Activated CD4-positive, CD25-positive, alpha-beta regulatory T cell treated with anti-CD3 and anti-CD28 coated beads, Interleukin-2, amount 50 U/mL, for 72 hours (primary cell): Measurements from ENCODE around the gene CREB3L2.
"Not testable (repeated sequence)": the region's sequence is repeated elsewhere in the genome, so short reads cannot be mapped to it uniquely, and the experiment has no call there.

Experiments used
- DNase-seq: peaks from one replicate; pipeline ENCODE4 v3.0.0; 2021

CREB3L2 gene

DNA sequence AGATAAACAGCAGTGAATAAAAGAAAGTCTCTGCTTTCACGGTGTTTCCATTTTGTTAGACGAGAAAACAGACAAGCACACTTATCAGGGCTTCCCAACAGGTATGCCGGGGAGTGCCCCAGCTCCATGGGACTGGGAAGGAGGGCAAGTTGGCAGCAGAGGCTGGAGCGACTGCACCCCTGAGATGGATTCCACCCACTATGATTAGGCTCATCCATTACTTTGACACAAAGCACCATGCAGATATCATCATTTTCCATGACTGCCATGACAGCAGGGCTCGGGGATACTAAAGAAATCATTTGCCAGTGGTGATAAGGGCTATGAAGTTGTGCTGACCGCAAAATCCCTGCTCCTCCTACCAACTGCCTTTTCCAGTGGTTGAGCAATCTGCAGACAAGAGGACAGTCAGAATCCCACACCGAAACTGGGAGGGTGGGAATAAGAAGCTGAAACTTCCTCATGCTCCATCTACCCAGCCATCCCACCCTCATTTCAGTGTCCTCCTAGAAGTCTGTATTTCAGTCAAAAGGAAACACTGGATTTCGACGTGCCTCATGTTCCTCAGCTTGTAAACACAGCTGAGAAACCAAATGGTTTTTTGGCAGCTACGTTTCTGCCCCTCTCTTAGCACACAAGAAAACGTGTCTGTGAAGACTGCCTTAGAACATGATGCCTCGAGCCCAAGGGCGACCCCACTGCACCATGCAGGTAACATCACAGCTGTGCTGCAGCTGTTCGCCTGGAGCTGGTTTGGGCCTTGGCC lies 15.5 kb downstream of the CREB3L2 start:
- no peak for DNase-seq

DNA sequence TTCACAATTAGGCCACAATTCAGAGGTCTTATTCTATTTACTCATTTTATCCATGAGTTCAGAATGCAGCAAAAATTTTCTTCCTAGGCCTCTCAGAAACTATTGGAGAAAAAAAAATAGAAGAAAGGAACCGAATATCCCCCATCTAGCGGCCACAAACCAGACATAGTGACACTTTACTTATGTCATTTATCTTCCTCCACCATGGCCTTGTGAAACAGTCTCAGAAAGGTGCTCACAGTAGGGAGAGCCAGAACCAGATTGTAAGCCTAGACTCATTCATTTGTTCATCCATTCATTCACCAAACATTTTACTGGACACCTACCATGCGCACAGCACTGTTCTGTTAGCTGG lies 16.0 kb downstream of the CREB3L2 start:
- no peak for DNase-seq

DNA sequence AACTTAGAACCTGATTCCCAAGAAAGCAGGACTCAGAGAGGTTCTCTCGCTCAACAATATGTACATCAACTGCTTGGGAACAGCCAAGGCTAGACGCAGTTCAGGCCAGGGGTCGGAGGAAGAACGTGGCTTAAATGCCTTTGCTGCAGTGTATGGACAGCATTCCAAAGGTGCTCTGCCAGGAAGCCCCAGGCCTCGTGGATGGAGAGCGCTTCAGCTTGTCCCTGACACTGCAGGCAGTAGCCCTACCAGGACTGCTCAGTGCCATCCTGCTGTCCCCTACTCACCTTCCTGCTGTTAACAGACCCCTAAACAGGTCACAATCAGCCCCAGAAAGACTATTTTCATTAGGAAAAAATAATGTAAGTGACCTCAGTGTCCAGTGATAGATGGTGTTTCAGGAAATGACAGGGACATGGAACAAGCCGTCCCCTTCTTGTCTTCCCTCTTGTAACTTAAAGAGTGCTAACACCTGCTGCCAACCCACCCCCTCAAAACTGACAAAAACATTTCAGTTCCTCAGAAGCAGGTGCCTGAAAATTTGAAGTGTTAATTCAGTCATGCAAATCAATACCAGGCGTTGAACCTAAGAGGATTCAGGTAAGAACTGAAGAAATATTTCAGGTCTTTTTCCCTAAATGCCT lies 16.5 kb downstream of the CREB3L2 start:
- DNase-seq, result no peak

DNA sequence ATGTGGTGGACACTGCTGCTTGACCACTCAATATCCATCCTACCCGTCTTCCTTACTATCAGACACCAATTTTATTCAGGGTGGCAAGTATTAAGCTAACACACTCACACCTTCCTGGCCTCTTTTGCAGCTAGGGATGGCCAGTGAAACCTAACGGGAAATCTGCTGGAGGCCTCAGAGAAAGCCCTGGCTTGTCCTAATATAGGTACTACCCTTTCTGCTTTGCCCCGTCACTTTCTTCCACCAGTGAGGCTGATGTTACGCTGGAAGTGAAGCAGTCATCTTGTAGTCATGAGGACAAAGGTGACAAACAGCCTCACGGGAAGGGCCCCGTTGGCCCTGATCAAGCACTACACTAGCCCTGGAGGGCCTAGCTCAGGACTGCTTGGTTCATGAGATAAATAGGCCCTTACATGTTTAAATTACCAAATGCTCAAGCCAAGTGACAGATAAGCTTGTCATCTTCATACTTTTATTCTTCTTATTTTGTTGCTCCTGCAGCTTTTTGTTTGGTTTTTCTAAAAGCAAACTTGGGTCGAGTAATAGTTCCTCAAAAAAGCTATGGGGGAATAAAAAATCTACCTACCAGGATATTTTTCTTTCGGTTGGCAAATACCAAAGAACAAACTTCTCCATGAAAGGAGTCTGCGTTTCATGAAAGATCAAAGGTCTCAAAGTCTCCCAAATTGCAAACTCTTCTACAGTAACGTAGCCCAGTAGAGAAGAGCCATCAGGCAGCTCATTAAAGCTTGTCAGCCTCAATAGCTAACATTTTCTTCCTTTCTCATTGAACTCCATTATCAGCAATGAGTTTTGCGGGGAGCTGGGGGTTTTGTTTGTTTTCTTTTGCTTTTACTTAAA lies 17.5 kb downstream of the CREB3L2 start:
- no peak for DNase-seq

DNA sequence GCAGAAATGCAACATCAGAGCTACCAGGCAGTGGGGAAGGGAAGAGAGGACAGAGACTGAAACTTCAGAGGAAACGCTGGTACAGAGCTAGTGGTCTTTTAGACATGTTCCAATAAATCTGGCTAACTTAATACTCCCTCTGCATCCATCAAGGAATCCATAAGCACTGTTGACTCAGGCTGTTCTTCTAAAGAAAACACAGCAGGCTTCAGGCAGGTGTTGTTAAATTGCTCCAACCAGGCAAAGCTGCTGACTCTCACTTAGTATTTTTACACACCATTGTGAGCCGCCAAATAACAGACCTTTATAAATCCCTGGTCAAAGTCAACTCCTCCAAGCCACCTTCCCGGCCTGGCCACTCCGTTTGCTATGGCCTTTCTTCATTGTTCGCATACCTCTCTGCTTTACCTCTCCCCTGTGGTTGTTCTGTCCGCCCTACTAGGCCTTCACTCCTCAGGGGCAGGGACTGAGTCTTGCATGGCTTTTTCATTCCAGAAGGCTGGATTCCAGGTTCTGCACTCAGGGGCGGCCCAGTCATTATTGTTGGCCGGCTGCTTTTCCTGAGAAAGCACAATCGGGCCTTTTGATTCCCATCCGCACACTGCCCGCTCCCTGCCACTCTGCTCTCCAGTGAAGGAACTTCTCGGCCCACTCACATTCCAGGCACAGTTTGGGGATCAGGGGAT lies 18.4 kb downstream of the CREB3L2 start:
- no peak for DNase-seq

DNA sequence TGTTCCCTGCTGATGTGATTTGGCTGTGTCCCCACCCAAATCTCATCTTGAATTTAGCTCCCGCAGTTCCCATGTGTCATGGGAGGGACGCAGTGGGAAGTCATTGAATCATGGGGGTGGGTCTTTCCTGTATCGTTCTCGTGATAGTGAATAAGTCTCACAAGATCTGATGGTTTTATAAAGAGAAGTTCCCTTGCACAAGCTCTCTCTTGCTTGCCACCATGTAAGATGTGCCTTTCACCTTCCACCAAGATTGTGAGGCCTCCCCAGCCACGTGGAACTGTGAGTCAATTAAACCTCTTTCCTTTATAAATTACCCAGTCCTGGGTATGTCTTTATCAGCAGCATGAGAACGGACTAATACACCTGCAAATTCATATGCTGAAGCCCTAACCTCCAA lies 19.5 kb downstream of the CREB3L2 start:
- not testable (repeated sequence) for DNase-seq

DNA sequence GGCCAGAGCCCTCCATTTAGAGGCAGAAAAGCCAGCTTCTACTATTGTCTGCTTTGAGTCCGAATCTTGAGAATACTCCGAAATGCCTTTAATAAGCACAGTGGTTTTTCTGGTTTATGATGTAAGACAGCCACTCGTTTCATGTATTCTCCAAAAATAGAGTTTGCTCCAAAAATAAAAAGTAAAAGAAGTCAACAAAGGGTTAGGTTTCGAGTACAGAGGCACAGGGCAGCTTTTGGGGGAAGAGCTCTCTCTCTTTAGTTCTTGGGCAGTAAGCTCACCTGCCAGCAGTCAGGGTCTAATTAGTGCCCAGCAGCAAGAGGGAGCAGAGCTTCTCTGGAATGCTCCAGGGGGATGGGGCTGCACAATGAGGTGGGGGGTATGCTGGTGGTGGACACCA lies 20.2 kb downstream of the CREB3L2 start:
- no peak for DNase-seq

DNA sequence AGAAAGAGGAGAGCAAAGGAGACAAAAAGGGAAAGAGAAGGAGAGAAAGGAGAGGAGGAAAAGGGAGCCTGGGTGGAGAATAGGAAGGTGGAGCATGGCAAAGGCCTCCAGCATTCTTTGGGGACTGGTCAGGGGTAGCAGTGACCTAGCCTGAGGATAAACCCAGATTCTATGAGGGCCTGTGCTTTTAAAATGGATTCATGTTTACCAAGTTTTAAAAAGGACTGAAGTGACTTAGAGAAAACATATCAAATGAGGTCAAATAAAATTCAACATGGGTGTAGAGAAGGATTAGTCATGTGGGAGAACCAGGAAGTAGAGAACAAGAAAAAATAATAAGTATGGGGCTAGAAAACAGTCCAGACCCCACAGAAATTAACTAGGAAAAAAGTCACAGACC lies 20.7 kb downstream of the CREB3L2 start:
- no peak for DNase-seq

DNA sequence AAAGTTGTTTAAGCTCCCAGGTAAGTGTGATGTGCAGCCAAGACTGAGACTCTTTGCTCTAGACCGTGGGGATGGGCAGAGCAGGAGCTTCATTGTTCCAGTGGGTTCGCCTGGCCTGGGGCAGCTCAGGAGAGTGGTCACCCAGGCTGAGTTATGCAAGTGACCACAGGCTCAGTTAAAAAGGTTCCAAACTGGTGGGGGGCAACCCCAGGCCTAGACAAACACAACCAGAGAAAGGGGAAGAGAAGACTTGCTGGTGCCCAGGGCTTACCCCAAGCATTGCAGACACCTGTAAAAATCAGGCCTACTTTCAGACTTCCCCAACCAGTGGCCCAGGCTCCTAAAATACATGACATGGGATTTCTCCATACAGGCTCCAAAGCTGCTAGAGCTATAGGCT lies 21.6 kb downstream of the CREB3L2 start:
- DNase-seq, result no peak

DNA sequence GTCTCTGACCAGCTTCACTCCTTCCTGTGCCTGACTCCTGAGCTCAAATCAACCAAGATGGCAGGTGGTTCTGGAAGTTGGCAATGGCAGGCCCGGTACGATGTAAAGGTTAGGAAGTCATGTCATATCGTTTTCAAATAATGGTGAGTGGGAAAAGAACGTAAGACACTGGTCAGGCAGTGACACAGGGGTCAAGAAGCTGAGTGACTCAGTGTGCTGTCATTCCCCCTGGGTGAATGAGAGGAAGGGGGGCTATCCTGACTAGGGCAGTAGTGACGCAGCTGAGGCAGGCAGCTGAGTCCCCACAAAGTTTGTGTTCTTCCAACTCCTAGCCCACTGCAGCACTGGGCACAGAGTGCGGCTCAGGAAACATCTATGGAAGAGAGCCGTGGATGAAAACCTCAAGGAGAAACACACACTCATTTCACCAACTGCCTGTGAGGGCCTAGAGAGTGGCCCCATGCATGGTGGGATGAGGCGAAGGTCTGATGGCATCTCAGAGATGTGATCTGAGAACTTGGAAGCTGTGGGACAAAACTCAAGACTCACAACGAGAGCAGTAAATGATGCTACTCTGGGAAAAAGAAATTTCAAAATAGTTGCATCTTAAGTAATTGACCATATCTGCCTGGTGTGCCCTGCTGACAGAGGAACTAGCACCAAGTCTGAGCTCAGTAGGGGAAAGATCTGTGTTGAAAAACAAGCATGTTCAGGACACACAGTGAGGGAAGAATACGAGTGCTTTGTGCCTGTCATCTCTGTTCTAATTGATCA lies 23.2 kb downstream of the CREB3L2 start:
- no peak for DNase-seq

DNA sequence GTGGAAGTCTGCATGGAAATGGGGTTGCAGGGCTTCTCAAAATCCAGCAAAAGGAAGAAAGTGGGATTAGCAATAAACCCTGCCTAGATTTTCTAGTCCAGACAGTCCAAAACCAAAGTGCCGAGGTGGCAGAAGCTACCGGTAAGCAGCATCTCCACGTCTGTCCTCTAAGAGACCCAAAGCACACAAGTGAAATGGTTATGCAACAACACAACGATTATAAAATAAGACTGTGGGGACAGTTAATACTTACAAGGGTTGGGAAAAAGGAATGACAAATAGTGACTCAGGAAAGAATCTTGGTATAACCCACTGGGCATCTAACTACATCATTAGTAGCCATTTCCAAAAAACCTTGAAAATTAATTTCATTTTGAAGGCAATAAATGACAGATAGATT lies 24.7 kb downstream of the CREB3L2 start:
- DNase-seq, result no peak

DNA sequence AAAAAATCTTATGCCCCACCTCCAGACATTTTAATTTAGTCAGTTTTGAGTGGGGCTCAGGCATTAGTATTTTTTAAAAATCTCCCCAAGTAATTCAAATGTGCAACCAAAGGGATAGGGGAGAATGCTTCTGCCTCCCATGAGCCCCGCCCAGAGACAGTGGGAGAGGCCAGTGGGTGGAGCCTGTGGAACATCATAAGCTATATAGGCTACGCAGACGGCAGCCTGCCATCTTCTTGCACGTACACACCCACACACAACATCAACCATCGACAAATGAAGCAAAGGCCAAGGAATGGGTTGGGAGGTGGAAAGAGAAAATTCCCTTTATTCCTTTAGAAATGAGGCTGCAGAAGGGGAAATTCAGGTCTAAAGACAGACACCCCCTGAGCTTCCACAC lies 25.2 kb downstream of the CREB3L2 start:
- no peak for DNase-seq

DNA sequence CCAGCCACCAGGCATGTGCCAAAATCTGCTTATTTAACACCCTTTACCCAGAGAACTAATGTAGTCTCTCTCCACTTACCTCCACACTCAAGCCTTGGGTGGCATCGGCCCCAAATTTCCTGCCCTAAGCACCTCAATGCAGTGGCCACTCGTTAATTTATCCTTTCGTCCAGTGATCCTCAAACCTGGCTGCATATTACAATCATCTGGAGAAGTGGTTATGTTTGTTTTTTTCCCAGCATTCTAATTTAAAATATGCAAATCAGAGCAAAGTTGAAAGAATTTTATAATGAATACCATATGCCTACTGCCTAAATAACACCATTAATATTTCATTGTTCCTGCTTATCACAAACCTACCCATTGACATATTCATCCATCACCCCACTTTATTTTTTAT lies 25.7 kb downstream of the CREB3L2 start:
- DNase-seq, result no peak

DNA sequence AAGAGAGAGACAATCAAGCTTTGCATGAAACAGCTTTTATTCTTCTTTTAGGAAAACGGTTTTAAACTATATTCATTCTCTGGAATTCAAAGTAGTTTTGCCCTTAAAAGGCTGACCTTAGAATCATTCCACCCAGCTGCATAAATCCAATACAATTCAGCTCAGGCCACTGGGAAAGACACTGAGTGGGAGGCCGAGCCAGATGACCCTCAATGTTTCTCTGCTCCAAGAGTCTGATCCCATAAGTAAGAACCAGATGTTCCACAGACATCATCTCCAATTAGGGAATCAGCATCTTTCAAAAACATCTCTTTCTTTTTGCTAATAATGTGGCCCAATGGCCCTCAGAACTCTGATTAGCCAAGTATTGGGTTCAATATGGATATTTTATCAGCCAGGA lies 26.1 kb downstream of the CREB3L2 start:
- no peak for DNase-seq

DNA sequence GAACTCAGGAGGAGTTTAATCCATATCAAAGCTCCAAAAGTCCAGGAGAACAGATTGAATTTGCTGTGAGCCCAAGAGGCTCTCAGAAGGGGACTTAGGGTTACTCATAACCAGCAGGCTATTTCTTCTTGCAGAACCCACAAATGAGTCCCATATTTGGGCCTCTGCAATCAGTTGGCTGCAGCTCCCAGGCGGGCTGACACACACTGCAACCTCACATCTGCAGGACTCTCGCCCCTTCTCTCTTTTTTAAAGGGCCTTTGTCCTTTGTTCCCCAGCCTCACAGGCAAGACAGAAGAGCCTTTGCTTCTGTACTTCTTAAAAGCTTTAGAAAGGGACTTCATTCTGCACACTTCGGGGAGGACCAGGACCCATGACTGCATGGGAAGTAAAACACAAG lies 26.7 kb downstream of the CREB3L2 start:
- no peak for DNase-seq

DNA sequence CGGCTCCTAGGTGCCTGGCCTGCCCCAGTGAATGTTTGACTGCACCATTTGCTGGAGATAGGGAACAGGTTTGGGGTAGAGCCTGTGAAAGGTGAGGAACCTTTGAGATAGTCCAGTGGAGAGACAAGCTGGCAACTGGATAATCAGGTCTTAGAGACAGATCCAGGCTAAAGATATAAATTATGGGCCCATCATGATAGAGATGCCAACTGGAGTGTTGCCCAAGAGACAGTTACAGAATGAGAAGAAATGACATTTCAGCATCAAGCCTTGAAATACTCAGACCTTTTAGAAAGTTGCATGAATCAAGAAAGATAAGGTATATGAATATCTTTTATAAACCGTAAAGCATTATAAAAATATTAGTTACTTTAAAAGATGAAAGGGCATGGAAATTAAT lies 27.1 kb downstream of the CREB3L2 start:
- no peak for DNase-seq

DNA sequence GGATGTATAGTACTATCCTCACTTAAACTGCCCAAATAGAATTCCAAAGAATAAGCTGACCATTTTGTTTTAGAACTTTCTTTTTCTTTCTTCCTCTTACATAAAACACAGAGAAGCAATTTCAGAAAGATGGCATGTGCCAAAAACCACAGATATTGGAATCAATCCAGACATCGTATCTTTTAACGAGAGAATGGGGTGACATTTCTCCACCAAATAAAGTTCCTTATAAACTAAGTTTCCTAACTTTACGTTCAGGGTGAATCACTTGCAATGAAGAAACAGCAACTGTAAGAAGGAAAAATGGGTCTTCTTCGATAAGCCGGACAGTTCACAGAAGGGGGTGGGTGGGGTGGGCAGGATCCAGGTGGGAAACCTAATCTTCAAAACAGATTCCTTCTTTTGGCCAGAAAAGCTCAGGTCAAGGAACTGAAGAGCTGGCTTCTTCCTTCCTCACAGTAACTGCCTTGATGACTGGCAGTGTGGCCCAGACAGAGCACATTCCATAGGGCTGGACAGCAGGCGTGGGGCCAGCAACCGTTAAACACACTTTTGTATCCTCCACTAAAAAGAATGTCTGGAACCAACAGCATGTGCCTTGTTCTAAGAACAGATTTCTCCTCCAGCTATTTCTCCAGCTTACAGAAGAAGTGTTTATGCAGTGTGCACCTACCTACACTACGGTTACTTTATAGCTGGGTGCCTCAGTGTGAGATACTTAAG lies 31.5 kb downstream of the CREB3L2 start:
- no peak for DNase-seq

DNA sequence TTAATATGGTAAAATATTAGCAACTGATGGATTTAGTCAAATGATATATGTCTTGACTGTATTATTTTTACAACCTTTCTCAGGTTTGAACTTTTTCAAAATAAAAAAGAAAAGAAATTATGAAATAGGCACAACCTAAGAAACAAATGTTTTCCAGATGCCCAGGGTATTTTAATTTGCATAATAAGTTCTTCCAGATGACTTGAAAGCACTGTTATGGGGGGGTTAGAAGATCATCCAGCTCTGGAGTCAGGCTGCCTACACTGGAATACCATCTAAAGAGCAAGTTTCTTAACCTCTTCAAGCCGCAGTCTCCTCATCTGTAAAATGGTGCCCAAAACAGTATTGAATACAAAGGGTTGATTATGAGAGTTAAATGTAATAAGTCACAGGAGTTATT lies 32.1 kb downstream of the CREB3L2 start:
- DNase-seq, result no peak

DNA sequence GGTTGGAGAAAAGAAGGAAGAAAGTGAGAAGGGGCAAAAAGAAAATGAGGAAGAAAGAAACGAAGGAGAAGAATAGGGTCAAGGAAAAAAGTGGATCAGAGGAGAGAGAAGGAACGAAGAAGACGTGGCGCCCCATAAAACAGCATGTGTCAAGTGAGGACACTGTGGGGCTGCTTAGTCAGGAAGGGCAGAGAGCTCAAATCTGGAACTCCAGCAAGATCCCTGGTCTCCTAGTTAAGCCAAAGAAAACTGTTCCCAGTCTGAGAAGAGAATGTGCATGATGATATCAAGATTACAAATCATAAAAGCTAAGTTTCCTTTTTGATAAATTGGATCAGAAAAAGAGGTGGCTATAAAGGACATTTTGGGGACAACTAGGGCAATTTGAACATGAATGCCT lies 33.0 kb downstream of the CREB3L2 start:
- no peak for DNase-seq

DNA sequence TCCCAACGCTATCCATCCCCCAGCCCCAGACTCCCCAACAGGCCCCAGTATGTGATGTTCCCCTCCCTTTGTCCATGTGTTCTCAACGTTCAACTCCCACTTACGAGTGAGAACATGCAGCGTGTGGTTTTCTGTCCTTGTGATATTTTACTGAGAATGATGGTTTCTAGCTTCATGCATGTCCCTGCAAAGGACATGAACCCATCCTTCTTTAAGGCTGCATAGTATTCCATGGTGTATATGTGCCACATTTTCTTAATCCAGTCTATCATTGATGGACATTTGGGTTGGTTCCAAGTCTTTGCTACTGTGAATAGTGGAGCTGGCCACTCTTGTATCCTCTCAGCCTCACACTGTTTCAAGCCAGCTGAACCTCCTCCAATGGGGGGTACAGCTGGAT lies 33.5 kb downstream of the CREB3L2 start:
- DNase-seq, result not testable (repeated sequence)

DNA sequence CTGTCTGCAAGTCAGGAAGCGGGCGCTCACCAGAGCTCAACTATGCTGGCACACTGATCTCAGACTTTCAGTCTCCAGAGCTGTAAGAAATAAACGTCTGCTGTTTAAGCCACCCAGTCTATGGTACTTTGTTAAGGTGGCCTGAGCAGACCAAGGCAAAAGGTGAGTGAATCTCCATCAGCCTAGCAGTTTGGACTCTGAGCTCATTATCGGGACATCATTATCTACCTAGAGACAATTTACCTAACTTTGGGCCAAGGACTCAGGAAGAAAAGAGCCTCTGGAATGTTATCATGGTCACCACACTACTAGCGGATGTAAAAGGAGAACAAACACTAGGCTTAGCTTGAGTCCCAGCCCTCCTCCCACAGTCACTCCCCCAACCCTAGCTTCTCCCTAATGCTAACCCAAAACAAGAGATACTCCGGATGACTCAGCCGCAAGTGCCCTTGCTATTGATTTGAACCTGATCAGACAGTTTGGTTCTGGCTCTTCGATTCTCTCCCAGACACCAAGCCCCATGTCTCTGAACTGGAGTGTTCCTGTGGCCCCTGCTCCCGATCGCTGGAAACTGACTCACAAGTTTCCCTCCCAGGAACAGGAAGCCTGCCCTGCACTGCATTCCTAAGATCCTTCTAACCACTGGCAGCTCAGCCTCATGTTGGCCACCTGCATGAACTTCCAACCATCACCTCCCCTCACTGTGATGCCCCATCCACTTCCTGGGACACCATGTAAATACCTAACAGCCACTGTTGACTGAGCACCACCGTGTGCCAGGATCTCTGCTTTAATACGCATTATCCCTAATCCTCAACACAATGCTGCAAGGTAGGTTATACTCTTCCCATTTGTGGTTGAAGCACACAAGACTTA lies 34.5 kb downstream of the CREB3L2 start:
- no peak for DNase-seq
